H1 (cell line): Measurements from ENCODE around the gene AFTPH. TPM values are rescaled to one million over a fixed set of nuclear protein-coding genes. Genes with fewer than 3 reads are reported as not detected.

Source experiments
- CTCF ChIA-PET: fragments of 300-600 bp; sonication (Branson Sonifier 250); formaldehyde crosslinking; loops from one replicate; lab custom pipeline; 2021; ENCODE audit not compliant: partially characterized antibody; lab: Charles Lee
- POLR2A ChIA-PET: fragments of 300-600 bp; sonication (Branson Sonifier 250); formaldehyde crosslinking; loops from one replicate; lab custom pipeline; 2021; ENCODE audit warnings: inconsistent platforms; ENCODE audit not compliant: partially characterized antibody; lab: Charles Lee
- DNase-seq, 2 experiments: peaks; one replicate each; pipeline versions ENCODE4 v3.0.0 to v3.0.0-alpha.2; 2010 to 2022; ENCODE audit warnings: low spot score in 2 of 2, low read depth in 1 of 2, mixed read lengths in 1 of 2
- FAIRE-seq: peaks from 2 replicates; lab custom pipeline; 2011; peaks lifted over from hg19 to GRCh38; lab: Jason Lieb, UNC
- H2AFZ ChIP-seq: 2 replicates; pipeline ENCODE4 v1.8.1; 2012; ENCODE audit warnings: low read length, inconsistent platforms
- H2AK5ac ChIP-seq: 2 replicates; pipeline ENCODE4 v1.6.1; 2013; ENCODE audit warnings: low read depth, low read length
- H2BK120ac ChIP-seq: replicated peaks from 2 replicates; pipeline ENCODE3; 2013; ENCODE audit warnings: low read depth, low read length, inconsistent platforms
- H2BK12ac ChIP-seq: 2 replicates; pipeline ENCODE4 v1.6.1; 2013; ENCODE audit warnings: low read depth, low read length
- H2BK15ac ChIP-seq: 2 replicates; pipeline ENCODE4 v1.6.1; 2013; ENCODE audit warnings: low read length
- H2BK20ac ChIP-seq: 2 replicates; pipeline ENCODE4 v1.6.1; 2013; ENCODE audit warnings: low read length
- H2BK5ac ChIP-seq: 2 replicates; pipeline ENCODE4 v1.6.1; 2013; ENCODE audit warnings: low read depth, low read length
- H3K14ac ChIP-seq: 2 replicates; pipeline ENCODE4 v1.6.1; 2013; ENCODE audit warnings: inconsistent platforms; ENCODE audit not compliant: insufficient read length
- H3K18ac ChIP-seq: 2 replicates; pipeline ENCODE4 v1.6.1; 2013; ENCODE audit warnings: low read length; ENCODE audit errors: extremely low read depth
- H3K23ac ChIP-seq: 2 replicates; pipeline ENCODE4 v1.6.1; 2013; ENCODE audit warnings: inconsistent platforms; ENCODE audit not compliant: insufficient read length
- H3K23me2 ChIP-seq: 2 replicates; pipeline ENCODE4 v1.6.1; 2013; ENCODE audit warnings: low read depth, low read length
- H3K27ac ChIP-seq: 2 replicates; pipeline ENCODE4 v1.6.1; 2011; ENCODE audit warnings: low read depth, low read length, inconsistent platforms
- H3K27me3 ChIP-seq, 4 experiments: replicated peaks in 1 of 4; 1 replicate in 1 of 4; 2 replicates in 3 of 4; pipeline versions ENCODE4 v1.6.1 to v1.8.1; 2011 to 2013; ENCODE audit warnings: low read length in 3 of 4, mild to moderate bottlenecking in 3 of 4, inconsistent platforms in 2 of 4, mixed read lengths in 2 of 4, moderate library complexity in 1 of 4; ENCODE audit not compliant: control insufficient read depth in 3 of 4, insufficient read depth in 3 of 4; ENCODE audit errors: extremely low read depth in 1 of 4
- H3K36me3 ChIP-seq, 4 experiments: 2 replicates each; pipeline versions ENCODE4 v1.6.1 to v1.8.1; 2011 to 2013; ENCODE audit warnings: mild to moderate bottlenecking in 4 of 4, low read length in 3 of 4, moderate library complexity in 2 of 4, control low read depth in 1 of 4, inconsistent platforms in 1 of 4; ENCODE audit not compliant: insufficient read depth in 4 of 4, control insufficient read depth in 2 of 4
- H3K4ac ChIP-seq: replicated peaks from 2 replicates; pipeline ENCODE3; 2013; ENCODE audit warnings: low read length, low read depth, mixed read lengths, inconsistent platforms; ENCODE audit not compliant: insufficient read length
- H3K4me1 ChIP-seq, 4 experiments: replicated peaks in 1 of 4; 1 replicate in 1 of 4; 2 replicates in 3 of 4; pipeline versions ENCODE4 v1.6.1 to v1.8.1; 2011 to 2013; ENCODE audit warnings: low read length in 3 of 4, inconsistent platforms in 2 of 4, mixed read lengths in 1 of 4; ENCODE audit not compliant: insufficient read depth in 4 of 4, control insufficient read depth in 3 of 4
- H3K4me2 ChIP-seq, 2 experiments: 2 replicates each; pipeline versions ENCODE4 v1.6.1 to v1.8.1; 2011 to 2013; ENCODE audit warnings: low read depth in 2 of 2, low read length in 2 of 2, control low read depth in 1 of 2, inconsistent platforms in 1 of 2, mild to moderate bottlenecking in 1 of 2; ENCODE audit not compliant: insufficient read depth in 1 of 2
- H3K4me3 ChIP-seq, 4 experiments: fragments of 200-600, 300-600 bp in 1 of 4; sonication (generic), shearing (Covaris generic), sonication (Bioruptor Twin) in 1 of 4; 2 replicates each; pipeline versions ENCODE4 v1.5.1 to v1.8.1; 2011 to 2016; ENCODE audit warnings: low read length in 4 of 4, low read depth in 3 of 4, control low read depth in 2 of 4, inconsistent platforms in 2 of 4, mild to moderate bottlenecking in 2 of 4, mixed read lengths in 1 of 4, moderate library complexity in 1 of 4; ENCODE audit not compliant: insufficient read depth in 2 of 4; ENCODE audit errors: extremely low read depth in 1 of 4
- H3K56ac ChIP-seq: replicated peaks from 2 replicates; pipeline ENCODE3; 2013; ENCODE audit warnings: low read depth, mild to moderate bottlenecking, mixed read lengths, low read length, inconsistent platforms; ENCODE audit not compliant: insufficient read length
- H3K79me1 ChIP-seq: 2 replicates; pipeline ENCODE4 v1.6.1; 2013; ENCODE audit warnings: low read depth, low read length, control low read depth
- H3K79me2 ChIP-seq, 2 experiments: 2 replicates each; pipeline versions ENCODE4 v1.6.1 to v1.8.1; 2012 to 2013; ENCODE audit warnings: low read length in 2 of 2, mild to moderate bottlenecking in 2 of 2, inconsistent platforms in 1 of 2; ENCODE audit not compliant: insufficient read depth in 2 of 2, control insufficient read depth in 1 of 2
- H3K9ac ChIP-seq, 4 experiments: replicated peaks in 1 of 4; 1 replicate in 1 of 4; 2 replicates in 3 of 4; pipeline versions ENCODE4 v1.6.1 to v1.8.1; 2011 to 2013; ENCODE audit warnings: low read depth in 3 of 4, low read length in 3 of 4, control low read depth in 2 of 4, mild to moderate bottlenecking in 2 of 4, moderate library complexity in 2 of 4, inconsistent platforms in 1 of 4; ENCODE audit errors: extremely low read depth in 1 of 4
- H3K9me3 ChIP-seq, 2 experiments: 2 replicates each; pipeline versions ENCODE4 v1.6.1 to v1.8.1; 2012 to 2013; ENCODE audit warnings: mild to moderate bottlenecking in 2 of 2, moderate library complexity in 2 of 2, control low read depth in 1 of 2, inconsistent platforms in 1 of 2, low read depth in 1 of 2, low read length in 1 of 2, mixed read lengths in 1 of 2; ENCODE audit not compliant: insufficient read depth in 2 of 2
- H4K20me1 ChIP-seq, 2 experiments: replicated peaks in 1 of 2; 2 replicates each; pipeline versions ENCODE3 to v1.8.1; 2011 to 2013; ENCODE audit warnings: inconsistent platforms in 2 of 2, low read length in 2 of 2, mild to moderate bottlenecking in 1 of 2; ENCODE audit not compliant: insufficient read depth in 2 of 2, control insufficient read depth in 1 of 2
- H4K5ac ChIP-seq: 2 replicates; pipeline ENCODE4 v1.6.1; 2013; ENCODE audit warnings: low read length, low read depth, mixed read lengths, inconsistent platforms; ENCODE audit not compliant: insufficient read length
- H4K8ac ChIP-seq: 2 replicates; pipeline ENCODE4 v1.8.0; 2013; ENCODE audit warnings: mild to moderate bottlenecking, moderate library complexity, low read length, inconsistent platforms; ENCODE audit not compliant: insufficient read depth; ENCODE audit errors: extremely low read depth
- H4K91ac ChIP-seq: replicated peaks from 2 replicates; pipeline ENCODE3; 2013; ENCODE audit warnings: low read length, mixed read lengths, inconsistent platforms; ENCODE audit not compliant: insufficient read length
- ASH2L ChIP-seq: fragments of 200-600, 300-600 bp; sonication (generic); IDR thresholded peaks from one replicate; pipeline ENCODE4 v1.7.1; 2017; ENCODE audit warnings: low read length
- POU5F1 ChIP-seq: IDR thresholded peaks from 2 replicates; pipeline ENCODE4 v1.6.1; 2011; ENCODE audit warnings: low read depth, mild to moderate bottlenecking, low read length, moderate library complexity
- RAD21 ChIP-seq, 2 experiments: IDR thresholded peaks in 1 of 2; conservative IDR thresholded peaks in 1 of 2; 2 replicates each; pipeline ENCODE4 v1.6.1; 2011; ENCODE audit warnings: low read depth in 2 of 2, low read length in 2 of 2, improper control_type of control experiment in 1 of 2, inconsistent platforms in 1 of 2, mild to moderate bottlenecking in 1 of 2, moderate library complexity in 1 of 2
- TCF12 ChIP-seq: IDR thresholded peaks from 2 replicates; pipeline ENCODE4 v1.6.1; 2011; ENCODE audit warnings: low read depth, mild to moderate bottlenecking, low read length
- WGBS, 2 experiments: shearing (Covaris generic) in 1 of 2; methylation state at CpG; one replicate each; pipeline versions ENCODE4 v1.1.6 to v1.1.7; 2013 to 2015; ENCODE audit warnings: low lambda C conversion rate in 2 of 2, mixed read lengths in 2 of 2, inconsistent platforms in 1 of 2, low coverage in 1 of 2, missing lambda C conversion rate in 1 of 2; ENCODE audit not compliant: insufficient replicate concordance in 2 of 2, insufficient coverage in 1 of 2, insufficient read length in 1 of 2; ENCODE audit errors: extremely low coverage in 1 of 2, missing lambda C conversion rate in 1 of 2; 5-methylcytosine and 5-hydroxymethylcytosine counted together
- polyA plus RNA-seq, 7 experiments: library from polyadenylated mRNA; depleted of rRNA in 3 of 7; stranded (reverse) in 5 of 7; unstranded in 2 of 7; fragments of >200 nt in 5 of 7; fragments of 200-250 nt in 2 of 7; gene quantifications; 1 replicate in 5 of 7; 2 replicates in 1 of 7; 4 replicates in 1 of 7; pipeline versions ENCODE4 v1.2.1 to v1.2.3, GENCODE V29; 2011 to 2013; ENCODE audit warnings: missing spikeins in 2 of 7, mixed read lengths in 2 of 7
- total RNA-seq: library from RNA; stranded (reverse); fragmentation: NEBNext Ultra II Directional; extraction: Animal tissue kit (Norgen Biotek cat#: 25700); gene quantifications from 2 replicates; pipeline ENCODE4 v1.2.1, GENCODE V29; 2021
- TF ChIP-seq, protein P1 (sequence below), 3 experiments: IDR thresholded peaks; 1 replicate in 2 of 3; 2 replicates in 1 of 3; pipeline versions ENCODE4 v1.5.1 to v1.6.1; 2011; ENCODE audit warnings: low read length in 3 of 3, mild to moderate bottlenecking in 3 of 3, inconsistent platforms in 2 of 3, low read depth in 1 of 3, moderate library complexity in 1 of 3; ENCODE audit not compliant: insufficient read depth in 1 of 3; ENCODE audit errors: control extremely low read depth in 1 of 3

The AFTPH gene
- total and polyA plus RNA-seq, 2 of the 8 experiments (the other 6 are each of a cell fraction or from before 2014, with no cell fraction given), result 7.3 to 15.0 TPM

- CTCF ChIA-PET, result interaction anchor here (1.3 to 27.4 kb wide), 4 partner anchors 14 to 199 kb away, joined by 3 to 389 read pairs (median 6); partner anchors contain the start of gene SERTAD2
- POLR2A ChIA-PET, result interaction anchor here (1.0 to 1.4 kb wide), 3 partner anchors 9 to 13 kb away, joined by 4 to 6 read pairs (median 5); partner anchors contain the start of gene SERTAD2
- H3K27ac ChIP-seq, result no peak overlapping the region
Measured at GRCh38 chr2:64640153-64641044, 116.3 kb downstream of the AFTPH start.

More at GRCh38 chr2:64640153-64641044, 116.3 kb downstream of the AFTPH start:
- Histone ChIP-seq H2BK15ac (no peak overlapping the region), H3K4me3 (no peak overlapping the region), H2BK12ac (no peak overlapping the region), H3K9me3 (no peaks in the 10 kb centered on the region), H2AFZ (no peak overlapping the region), H2BK20ac (no peak overlapping the region), H3K23ac (no peak overlapping the region), H3K4me2 (peak overlapping the region; percentile 1 to 41; a peak in 2 of 4 replicates), H3K18ac (no peak overlapping the region), H3K36me3 (peaks cover 0 to 8% (median 0%) of the 10 kb centered on the region in 4 experiments; a peak in 3 of 8 replicates), H3K27me3 (peaks cover 4 to 19% (median 11%) of the 10 kb centered on the region in 4 experiments; a peak in 6 of 7 replicates), H2BK5ac (no peak overlapping the region), H3K14ac (no peak overlapping the region), H3K9ac (no peak overlapping the region), H4K5ac (no peak overlapping the region), H3K79me1 (peaks cover 9% of the 10 kb centered on the region), H3K4me1 (peaks cover 6 to 27% (median 15%) of the 10 kb centered on the region in 4 experiments), H4K8ac (no peak overlapping the region), H3K4ac (no peak overlapping the region), H3K56ac (no peak overlapping the region), H4K91ac (no peak overlapping the region), H3K23me2 (peaks cover 7% of the 10 kb centered on the region), H4K20me1 (peaks cover 10 to 15% of the 10 kb centered on the region in 2 experiments), H2AK5ac (no peak overlapping the region), H3K79me2 (peaks cover 0 to 3% of the 10 kb centered on the region in 2 experiments; a peak in 1 of 4 replicates), H2BK120ac (no peak overlapping the region)
- 45% methylated on average over 11 of the region's 12 CpGs; no CpG with 5 or more reads in 1 of the 2 experiments for WGBS, 2 experiments
- TF ChIP-seq TCF12 (no peak), POU5F1 (no peak), ASH2L (no peak), RAD21 (IDR thresholded peaks at IDR 0.05 in 1 of 2, conservative IDR thresholded peaks at IDR 0.05 in 1 of 2; ENCODE audit: low read depth in 2 of 2, low read length in 2 of 2) (0 out of 4 replicates have a peak, but pooled peaks of 1 of the 2 experiments have one; percentile 7)
- TF ChIP-seq, protein P1, sequence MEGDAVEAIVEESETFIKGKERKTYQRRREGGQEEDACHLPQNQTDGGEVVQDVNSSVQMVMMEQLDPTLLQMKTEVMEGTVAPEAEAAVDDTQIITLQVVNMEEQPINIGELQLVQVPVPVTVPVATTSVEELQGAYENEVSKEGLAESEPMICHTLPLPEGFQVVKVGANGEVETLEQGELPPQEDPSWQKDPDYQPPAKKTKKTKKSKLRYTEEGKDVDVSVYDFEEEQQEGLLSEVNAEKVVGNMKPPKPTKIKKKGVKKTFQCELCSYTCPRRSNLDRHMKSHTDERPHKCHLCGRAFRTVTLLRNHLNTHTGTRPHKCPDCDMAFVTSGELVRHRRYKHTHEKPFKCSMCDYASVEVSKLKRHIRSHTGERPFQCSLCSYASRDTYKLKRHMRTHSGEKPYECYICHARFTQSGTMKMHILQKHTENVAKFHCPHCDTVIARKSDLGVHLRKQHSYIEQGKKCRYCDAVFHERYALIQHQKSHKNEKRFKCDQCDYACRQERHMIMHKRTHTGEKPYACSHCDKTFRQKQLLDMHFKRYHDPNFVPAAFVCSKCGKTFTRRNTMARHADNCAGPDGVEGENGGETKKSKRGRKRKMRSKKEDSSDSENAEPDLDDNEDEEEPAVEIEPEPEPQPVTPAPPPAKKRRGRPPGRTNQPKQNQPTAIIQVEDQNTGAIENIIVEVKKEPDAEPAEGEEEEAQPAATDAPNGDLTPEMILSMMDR (IDR thresholded peaks at IDR 0.05; ENCODE audit: control extremely low read depth in 1 of 3, insufficient read depth in 1 of 3, low read depth in 1 of 3, low read length in 3 of 3), result no peak
- DNase-seq (no peak), FAIRE-seq (no peak)
